DND-41 (cell line): ENCODE measurements around the gene FOXK1.

Source experiments
- CTCF ChIP-seq: IDR thresholded peaks from 2 replicates; pipeline ENCODE4 v1.5.1; 2012; ENCODE audit warnings: borderline replicate concordance, low read length, moderate library complexity, mild to moderate bottlenecking; ENCODE audit not compliant: poor library complexity, severe bottlenecking; ENCODE audit errors: extremely low read depth
- EZH2 ChIP-seq: IDR thresholded peaks from 3 replicates; pipeline ENCODE4 v1.6.1; 2012; ENCODE audit warnings: borderline replicate concordance, low read depth, mild to moderate bottlenecking, moderate library complexity, low read length, inconsistent platforms; ENCODE audit not compliant: severe bottlenecking

GRCh38 chr7:4709187-4709586 lies 27.1 kb downstream of the FOXK1 start:
- TF ChIP-seq EZH2 = no peak
- TF ChIP-seq CTCF = no peak
